ENCODE data around the gene WNT9A.

The WNT9A gene

DNA sequence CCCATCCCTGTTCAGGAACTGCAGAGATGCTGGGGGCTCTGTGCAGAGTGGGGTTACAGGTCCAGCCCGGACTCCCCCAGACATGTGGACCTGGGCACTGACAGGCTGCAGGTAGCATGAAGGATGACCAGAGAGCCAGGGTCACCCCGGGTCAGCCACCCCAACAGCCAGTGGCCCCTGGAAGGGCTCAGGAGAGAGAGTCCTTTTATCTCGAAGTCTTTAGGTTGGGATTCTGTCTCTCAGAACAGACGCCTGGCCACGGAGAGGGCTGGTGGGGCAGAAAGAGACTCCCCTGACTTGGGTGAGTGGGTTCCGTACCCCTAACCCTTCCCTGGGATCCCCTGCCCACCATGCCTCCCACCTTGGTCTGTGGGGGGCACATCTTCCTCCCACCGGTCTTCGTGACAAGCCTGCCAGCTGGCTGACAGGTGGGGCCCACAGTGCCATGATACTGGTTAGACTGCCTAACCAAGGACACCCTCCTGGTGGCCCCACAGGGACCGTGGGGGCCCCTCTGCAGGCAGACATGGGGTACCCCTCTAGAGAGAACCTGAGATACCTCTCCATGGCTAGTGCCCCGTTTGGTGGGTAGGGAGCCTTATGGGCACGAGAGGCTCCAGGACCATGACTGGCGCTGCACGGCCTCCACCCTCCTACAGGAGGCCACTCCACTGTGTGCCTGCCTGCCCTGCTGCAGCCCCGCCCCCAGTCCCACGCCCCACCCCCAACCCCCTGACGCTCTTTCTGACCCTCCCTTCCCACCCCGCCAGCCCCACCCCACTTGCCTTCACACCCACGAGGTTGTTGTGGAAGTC is 24.2 kb downstream of the WNT9A start:
- Histone ChIP-seq H3K36me3 (ENCODE audit: control insufficient read depth in 5 of 5, insufficient read depth in 5 of 5, low read length in 5 of 5) (peaks cover 0 to 8% (median 2%) of the 10 kb centered on the region in 5 donors), H3K27me3 (ENCODE audit: control insufficient read depth in 5 of 5, insufficient read depth in 4 of 5, low read length in 5 of 5) (peaks cover 0 to 7% (median 0%) of the 10 kb centered on the region in 5 donors), H3K9ac (ENCODE audit: low read length in 5 of 5) (no peak overlapping the region), H3K9me3 (ENCODE audit: control insufficient read depth in 5 of 5, low read length in 5 of 5) (no peaks in the 10 kb centered on the region), H3K4me1 (ENCODE audit: control insufficient read depth in 5 of 5, insufficient read depth in 5 of 5, low read length in 5 of 5) (no peaks in the 10 kb centered on the region), H3K4me3 (ENCODE audit: low read depth in 1 of 5, low read length in 5 of 5) (no peak overlapping the region), H3K27ac (ENCODE audit: low read depth, low read length) (no peak overlapping the region)

DNA sequence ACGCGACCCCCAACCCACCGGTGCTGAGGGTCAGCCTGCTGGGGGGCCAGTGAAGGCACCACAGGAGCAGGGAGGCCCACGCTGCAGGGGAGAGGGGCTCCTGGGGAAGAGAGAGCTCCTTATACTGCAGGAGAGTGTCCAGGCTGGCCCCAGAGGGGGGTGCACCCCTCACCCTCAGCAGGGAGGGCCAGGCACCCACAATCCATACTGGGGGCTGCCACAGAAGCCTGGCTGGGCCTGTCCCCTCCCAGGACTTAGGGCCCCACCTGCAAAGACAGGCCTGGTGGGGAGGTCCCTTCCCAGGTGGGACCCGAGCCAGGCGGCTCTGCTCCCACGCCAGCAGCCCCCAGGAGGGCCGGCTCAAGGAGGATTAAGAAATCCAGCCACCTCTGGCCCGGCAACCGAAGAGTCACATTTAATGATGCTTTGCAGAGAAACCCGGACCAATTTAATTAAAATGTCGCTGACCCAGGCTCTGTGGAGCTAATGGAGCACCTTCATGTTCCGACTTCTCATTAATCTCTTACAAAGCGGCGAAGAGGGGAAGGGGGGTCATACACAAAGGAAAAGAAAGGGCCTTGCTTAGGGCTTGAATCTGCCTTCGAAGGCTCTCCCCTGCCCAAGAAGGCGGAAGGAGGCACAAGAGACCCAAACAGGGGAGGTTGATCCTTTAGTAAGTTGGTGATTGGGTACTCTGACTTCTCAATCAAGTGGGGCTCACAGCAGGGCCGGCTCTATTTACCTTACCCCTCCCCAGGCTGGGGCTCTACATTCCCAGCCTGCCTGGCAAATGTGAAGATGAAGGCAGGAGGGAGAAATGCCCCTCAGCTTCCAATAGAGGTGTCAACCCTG is 25.0 kb downstream of the WNT9A start:
- Histone ChIP-seq H3K27me3 (ENCODE audit: control insufficient read depth in 5 of 5, insufficient read depth in 4 of 5, low read length in 5 of 5) (peaks cover 0 to 7% (median 0%) of the 10 kb centered on the region in 5 donors), H3K4me3 (ENCODE audit: low read depth in 1 of 5, low read length in 5 of 5) (no peak overlapping the region), H3K36me3 (ENCODE audit: control insufficient read depth in 5 of 5, insufficient read depth in 5 of 5, low read length in 5 of 5) (peaks cover 0 to 8% (median 2%) of the 10 kb centered on the region in 5 donors), H3K4me1 (ENCODE audit: control insufficient read depth in 5 of 5, insufficient read depth in 5 of 5, low read length in 5 of 5) (no peaks in the 10 kb centered on the region), H3K9ac (ENCODE audit: low read length in 5 of 5) (no peak overlapping the region), H3K9me3 (ENCODE audit: control insufficient read depth in 5 of 5, low read length in 5 of 5) (no peaks in the 10 kb centered on the region), H3K27ac (ENCODE audit: low read depth, low read length) (no peak overlapping the region)

GRCh38 chr1:227921461-227922185 is 26.1 kb downstream of the WNT9A start:
- H3K27me3 ChIP-seq (ENCODE audit: control insufficient read depth in 5 of 5, insufficient read depth in 4 of 5, low read length in 5 of 5) = peaks cover 0 to 7% (median 0%) of the 10 kb centered on the region in 5 donors
- no peak overlapping the region for H3K4me3 ChIP-seq (ENCODE audit: low read depth in 1 of 5, low read length in 5 of 5)
- no peaks in the 10 kb centered on the region for H3K9me3 ChIP-seq (ENCODE audit: control insufficient read depth in 5 of 5, low read length in 5 of 5)
- H3K27ac ChIP-seq (ENCODE audit: low read depth, low read length) = no peak overlapping the region
- no peak overlapping the region for H3K9ac ChIP-seq (ENCODE audit: low read length in 5 of 5)
- H3K4me1 ChIP-seq (ENCODE audit: control insufficient read depth in 5 of 5, insufficient read depth in 5 of 5, low read length in 5 of 5) = no peaks in the 10 kb centered on the region
- H3K36me3 ChIP-seq (ENCODE audit: control insufficient read depth in 5 of 5, insufficient read depth in 5 of 5, low read length in 5 of 5) = peaks cover 0 to 8% (median 2%) of the 10 kb centered on the region in 5 donors

DNA sequence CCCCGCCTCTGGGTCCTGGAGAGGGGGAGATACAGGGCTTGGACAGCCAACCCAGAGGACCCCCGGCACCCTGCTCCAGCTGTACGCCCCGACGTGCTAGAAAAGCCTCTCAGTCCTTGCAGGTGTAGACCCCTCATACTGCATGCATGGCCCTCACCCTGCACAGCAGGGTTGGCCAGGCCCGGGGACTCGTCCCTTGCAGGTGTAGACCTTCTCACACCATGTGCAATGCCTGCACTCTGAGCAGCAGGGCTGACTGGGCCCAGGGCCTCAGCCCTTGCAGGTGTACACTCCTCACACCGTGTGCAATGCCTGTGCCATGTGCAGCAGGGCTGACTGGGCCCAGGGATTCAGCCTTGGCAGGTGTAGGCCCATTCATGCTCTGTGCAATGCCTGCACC is 26.8 kb downstream of the WNT9A start:
- Histone ChIP-seq H3K27ac (ENCODE audit: low read depth, low read length) (no peak overlapping the region), H3K9me3 (ENCODE audit: control insufficient read depth in 5 of 5, low read length in 5 of 5) (no peaks in the 10 kb centered on the region), H3K27me3 (ENCODE audit: control insufficient read depth in 5 of 5, insufficient read depth in 4 of 5, low read length in 5 of 5) (peaks cover 0 to 11% (median 0%) of the 10 kb centered on the region in 5 donors), H3K4me3 (ENCODE audit: low read depth in 1 of 5, low read length in 5 of 5) (no peak overlapping the region), H3K9ac (ENCODE audit: low read length in 5 of 5) (no peak overlapping the region), H3K36me3 (ENCODE audit: control insufficient read depth in 5 of 5, insufficient read depth in 5 of 5, low read length in 5 of 5) (peaks cover 0 to 8% (median 2%) of the 10 kb centered on the region in 5 donors), H3K4me1 (ENCODE audit: control insufficient read depth in 5 of 5, insufficient read depth in 5 of 5, low read length in 5 of 5) (no peaks in the 10 kb centered on the region)

DNA sequence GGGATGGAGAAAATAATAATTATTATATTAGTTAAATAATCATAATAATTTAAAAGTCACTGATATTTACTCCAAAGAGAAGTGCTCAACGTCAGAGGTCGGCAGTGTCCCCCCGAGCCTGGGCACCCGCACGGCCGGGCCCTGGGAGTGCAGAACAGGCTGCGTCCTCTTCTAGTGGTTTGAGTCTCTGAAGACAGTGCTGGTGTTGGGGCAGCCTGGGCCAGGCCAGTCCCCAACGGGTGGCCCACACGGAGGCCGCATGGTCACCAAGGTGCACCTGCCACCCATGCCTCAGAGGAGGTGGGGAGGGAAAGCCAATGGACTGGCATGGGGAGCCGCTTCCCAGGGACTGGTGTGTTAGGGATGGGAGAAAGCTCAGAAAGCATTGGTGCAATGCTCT is 27.3 kb downstream of the WNT9A start:
- H3K9ac ChIP-seq (ENCODE audit: low read length in 5 of 5) = no peak overlapping the region
- H3K27ac ChIP-seq (ENCODE audit: low read depth, low read length) = no peak overlapping the region
- no peak overlapping the region for H3K4me3 ChIP-seq (ENCODE audit: low read depth in 1 of 5, low read length in 5 of 5)
- no peaks in the 10 kb centered on the region for H3K9me3 ChIP-seq (ENCODE audit: control insufficient read depth in 5 of 5, low read length in 5 of 5)
- peaks cover 0 to 8% (median 2%) of the 10 kb centered on the region in 5 donors for H3K36me3 ChIP-seq (ENCODE audit: control insufficient read depth in 5 of 5, insufficient read depth in 5 of 5, low read length in 5 of 5)
- no peaks in the 10 kb centered on the region for H3K4me1 ChIP-seq (ENCODE audit: control insufficient read depth in 5 of 5, insufficient read depth in 5 of 5, low read length in 5 of 5)
- H3K27me3 ChIP-seq (ENCODE audit: control insufficient read depth in 5 of 5, insufficient read depth in 4 of 5, low read length in 5 of 5) = peaks cover 0 to 12% (median 3%) of the 10 kb centered on the region in 5 donors

DNA sequence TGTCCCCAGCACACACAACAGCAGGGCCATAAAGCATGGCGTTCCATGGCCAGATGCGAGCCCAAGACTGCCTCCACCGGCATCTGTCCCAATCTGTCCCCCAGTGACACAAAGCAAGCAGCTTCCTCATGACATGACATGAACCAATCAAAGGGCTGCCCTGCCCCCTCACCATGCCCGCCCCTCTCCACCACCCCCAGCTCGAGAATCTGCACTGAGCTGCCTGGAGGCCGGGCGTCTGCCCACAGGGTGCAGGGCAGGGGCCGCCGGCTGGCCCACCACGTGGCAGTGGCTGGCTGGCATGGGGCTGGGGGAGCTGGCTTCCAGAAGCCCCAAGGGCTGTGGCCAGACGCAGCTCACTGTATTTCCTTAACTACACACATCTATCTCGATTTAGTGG is 27.8 kb downstream of the WNT9A start:
- peaks cover 0 to 8% (median 2%) of the 10 kb centered on the region in 5 donors for H3K36me3 ChIP-seq (ENCODE audit: control insufficient read depth in 5 of 5, insufficient read depth in 5 of 5, low read length in 5 of 5)
- no peak overlapping the region for H3K4me3 ChIP-seq (ENCODE audit: low read depth in 1 of 5, low read length in 5 of 5)
- no peak overlapping the region for H3K27ac ChIP-seq (ENCODE audit: low read depth, low read length)
- H3K27me3 ChIP-seq (ENCODE audit: control insufficient read depth in 5 of 5, insufficient read depth in 4 of 5, low read length in 5 of 5) = peaks cover 0 to 12% (median 4%) of the 10 kb centered on the region in 5 donors
- no peaks in the 10 kb centered on the region for H3K9me3 ChIP-seq (ENCODE audit: control insufficient read depth in 5 of 5, low read length in 5 of 5)
- no peak overlapping the region for H3K9ac ChIP-seq (ENCODE audit: low read length in 5 of 5)
- H3K4me1 ChIP-seq (ENCODE audit: control insufficient read depth in 5 of 5, insufficient read depth in 5 of 5, low read length in 5 of 5) = no peaks in the 10 kb centered on the region

GRCh38 chr1:227918736-227919135 is 29.0 kb downstream of the WNT9A start:
- Histone ChIP-seq H3K27me3 (ENCODE audit: control insufficient read depth in 5 of 5, insufficient read depth in 4 of 5, low read length in 5 of 5) (peaks cover 3 to 20% (median 11%) of the 10 kb centered on the region in 5 donors), H3K4me1 (ENCODE audit: control insufficient read depth in 5 of 5, insufficient read depth in 5 of 5, low read length in 5 of 5) (no peaks in the 10 kb centered on the region), H3K9me3 (ENCODE audit: control insufficient read depth in 5 of 5, low read length in 5 of 5) (no peaks in the 10 kb centered on the region), H3K36me3 (ENCODE audit: control insufficient read depth in 5 of 5, insufficient read depth in 5 of 5, low read length in 5 of 5) (peaks cover 0 to 8% (median 2%) of the 10 kb centered on the region in 5 donors), H3K4me3 (ENCODE audit: low read depth in 1 of 5, low read length in 5 of 5) (no peak overlapping the region), H3K27ac (ENCODE audit: low read depth, low read length) (no peak overlapping the region), H3K9ac (ENCODE audit: low read length in 5 of 5) (no peak overlapping the region)

DNA sequence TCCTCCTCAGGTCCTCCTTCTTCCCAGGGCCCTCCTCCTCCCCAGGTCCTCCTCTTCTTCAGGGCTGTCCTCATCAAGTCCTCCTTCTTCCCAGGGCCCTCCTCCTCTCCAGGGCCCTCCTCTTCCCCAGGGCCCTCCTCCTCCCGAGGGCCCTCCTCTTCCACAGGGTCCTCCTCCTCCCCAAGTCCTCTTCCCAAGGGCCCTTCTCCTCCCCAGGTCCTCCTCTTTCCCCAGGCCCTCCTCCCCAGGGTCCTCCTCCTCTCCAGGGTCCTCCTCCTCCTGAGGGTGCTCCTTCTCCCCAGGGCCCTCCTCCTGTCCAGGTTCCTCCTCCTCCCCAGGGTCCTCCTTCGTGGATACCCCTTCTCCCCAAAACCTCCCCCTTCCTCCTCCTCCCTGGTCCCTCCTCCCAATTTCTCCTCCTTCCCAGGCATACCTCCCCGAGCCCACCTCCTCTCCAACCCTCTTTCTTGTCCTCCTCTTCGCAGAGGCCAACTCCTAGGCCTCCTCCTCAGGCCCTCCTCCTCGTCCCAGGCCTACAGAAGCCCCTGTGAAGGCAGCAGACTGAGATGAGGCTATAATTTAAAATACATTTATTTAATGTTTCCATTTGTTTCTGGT is 29.5 kb downstream of the WNT9A start:
- Histone ChIP-seq H3K4me1 (ENCODE audit: control insufficient read depth in 5 of 5, insufficient read depth in 5 of 5, low read length in 5 of 5) (no peaks in the 10 kb centered on the region), H3K4me3 (ENCODE audit: low read depth in 1 of 5, low read length in 5 of 5) (no peak overlapping the region), H3K27ac (ENCODE audit: low read depth, low read length) (no peak overlapping the region), H3K36me3 (ENCODE audit: control insufficient read depth in 5 of 5, insufficient read depth in 5 of 5, low read length in 5 of 5) (peaks cover 0 to 8% (median 2%) of the 10 kb centered on the region in 5 donors), H3K27me3 (ENCODE audit: control insufficient read depth in 5 of 5, insufficient read depth in 4 of 5, low read length in 5 of 5) (peaks cover 4 to 24% (median 12%) of the 10 kb centered on the region in 5 donors), H3K9ac (ENCODE audit: low read length in 5 of 5) (no peak overlapping the region), H3K9me3 (ENCODE audit: control insufficient read depth in 5 of 5, low read length in 5 of 5) (no peaks in the 10 kb centered on the region)

GRCh38 chr1:227917081-227917950 is 30.4 kb downstream of the WNT9A start:
- Histone ChIP-seq H3K9me3 (ENCODE audit: control insufficient read depth in 5 of 5, low read length in 5 of 5) (no peaks in the 10 kb centered on the region), H3K27ac (ENCODE audit: low read depth, low read length) (no peak overlapping the region), H3K4me1 (ENCODE audit: control insufficient read depth in 5 of 5, insufficient read depth in 5 of 5, low read length in 5 of 5) (no peaks in the 10 kb centered on the region), H3K4me3 (ENCODE audit: low read depth in 1 of 5, low read length in 5 of 5) (no peak overlapping the region), H3K36me3 (ENCODE audit: control insufficient read depth in 5 of 5, insufficient read depth in 5 of 5, low read length in 5 of 5) (peaks cover 0 to 8% (median 2%) of the 10 kb centered on the region in 5 donors), H3K9ac (ENCODE audit: low read length in 5 of 5) (no peak overlapping the region), H3K27me3 (ENCODE audit: control insufficient read depth in 5 of 5, insufficient read depth in 4 of 5, low read length in 5 of 5) (peaks cover 4 to 30% (median 12%) of the 10 kb centered on the region in 5 donors)

Measured in subcutaneous abdominal adipose tissue (tissue), 5 donors.